Measurements from ENCODE around the gene DDTL. TPM values are rescaled to one million over a fixed set of nuclear protein-coding genes. Genes with fewer than 3 reads are reported as not detected.

Gene DDTL
- total and polyA plus RNA-seq, 2 of the 8 experiments (the other 6 are each of a cell fraction or from before 2014, with no cell fraction given), result 2.1 to 3.1 TPM

DNA sequence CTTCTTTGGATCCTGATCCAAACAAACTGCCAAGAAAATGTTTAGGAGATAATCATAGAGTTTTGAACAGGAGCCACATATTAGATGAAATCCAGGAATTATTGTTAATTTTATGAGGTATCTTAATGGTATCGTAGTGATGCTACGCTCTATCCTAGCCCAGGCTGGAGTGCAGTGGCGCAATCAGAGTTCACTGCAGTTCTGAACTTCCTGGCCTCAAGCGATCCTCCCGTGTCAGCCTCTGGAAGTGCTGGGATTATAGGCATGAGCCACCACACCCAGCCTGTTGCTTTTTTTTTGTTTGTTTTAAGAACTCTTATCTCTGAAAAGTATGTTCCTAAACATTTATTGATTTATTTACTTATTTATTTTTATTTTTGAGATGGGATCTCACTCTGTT lies 36.2 kb downstream of the DDTL start (continued):
- TF ChIP-seq, protein P1, sequence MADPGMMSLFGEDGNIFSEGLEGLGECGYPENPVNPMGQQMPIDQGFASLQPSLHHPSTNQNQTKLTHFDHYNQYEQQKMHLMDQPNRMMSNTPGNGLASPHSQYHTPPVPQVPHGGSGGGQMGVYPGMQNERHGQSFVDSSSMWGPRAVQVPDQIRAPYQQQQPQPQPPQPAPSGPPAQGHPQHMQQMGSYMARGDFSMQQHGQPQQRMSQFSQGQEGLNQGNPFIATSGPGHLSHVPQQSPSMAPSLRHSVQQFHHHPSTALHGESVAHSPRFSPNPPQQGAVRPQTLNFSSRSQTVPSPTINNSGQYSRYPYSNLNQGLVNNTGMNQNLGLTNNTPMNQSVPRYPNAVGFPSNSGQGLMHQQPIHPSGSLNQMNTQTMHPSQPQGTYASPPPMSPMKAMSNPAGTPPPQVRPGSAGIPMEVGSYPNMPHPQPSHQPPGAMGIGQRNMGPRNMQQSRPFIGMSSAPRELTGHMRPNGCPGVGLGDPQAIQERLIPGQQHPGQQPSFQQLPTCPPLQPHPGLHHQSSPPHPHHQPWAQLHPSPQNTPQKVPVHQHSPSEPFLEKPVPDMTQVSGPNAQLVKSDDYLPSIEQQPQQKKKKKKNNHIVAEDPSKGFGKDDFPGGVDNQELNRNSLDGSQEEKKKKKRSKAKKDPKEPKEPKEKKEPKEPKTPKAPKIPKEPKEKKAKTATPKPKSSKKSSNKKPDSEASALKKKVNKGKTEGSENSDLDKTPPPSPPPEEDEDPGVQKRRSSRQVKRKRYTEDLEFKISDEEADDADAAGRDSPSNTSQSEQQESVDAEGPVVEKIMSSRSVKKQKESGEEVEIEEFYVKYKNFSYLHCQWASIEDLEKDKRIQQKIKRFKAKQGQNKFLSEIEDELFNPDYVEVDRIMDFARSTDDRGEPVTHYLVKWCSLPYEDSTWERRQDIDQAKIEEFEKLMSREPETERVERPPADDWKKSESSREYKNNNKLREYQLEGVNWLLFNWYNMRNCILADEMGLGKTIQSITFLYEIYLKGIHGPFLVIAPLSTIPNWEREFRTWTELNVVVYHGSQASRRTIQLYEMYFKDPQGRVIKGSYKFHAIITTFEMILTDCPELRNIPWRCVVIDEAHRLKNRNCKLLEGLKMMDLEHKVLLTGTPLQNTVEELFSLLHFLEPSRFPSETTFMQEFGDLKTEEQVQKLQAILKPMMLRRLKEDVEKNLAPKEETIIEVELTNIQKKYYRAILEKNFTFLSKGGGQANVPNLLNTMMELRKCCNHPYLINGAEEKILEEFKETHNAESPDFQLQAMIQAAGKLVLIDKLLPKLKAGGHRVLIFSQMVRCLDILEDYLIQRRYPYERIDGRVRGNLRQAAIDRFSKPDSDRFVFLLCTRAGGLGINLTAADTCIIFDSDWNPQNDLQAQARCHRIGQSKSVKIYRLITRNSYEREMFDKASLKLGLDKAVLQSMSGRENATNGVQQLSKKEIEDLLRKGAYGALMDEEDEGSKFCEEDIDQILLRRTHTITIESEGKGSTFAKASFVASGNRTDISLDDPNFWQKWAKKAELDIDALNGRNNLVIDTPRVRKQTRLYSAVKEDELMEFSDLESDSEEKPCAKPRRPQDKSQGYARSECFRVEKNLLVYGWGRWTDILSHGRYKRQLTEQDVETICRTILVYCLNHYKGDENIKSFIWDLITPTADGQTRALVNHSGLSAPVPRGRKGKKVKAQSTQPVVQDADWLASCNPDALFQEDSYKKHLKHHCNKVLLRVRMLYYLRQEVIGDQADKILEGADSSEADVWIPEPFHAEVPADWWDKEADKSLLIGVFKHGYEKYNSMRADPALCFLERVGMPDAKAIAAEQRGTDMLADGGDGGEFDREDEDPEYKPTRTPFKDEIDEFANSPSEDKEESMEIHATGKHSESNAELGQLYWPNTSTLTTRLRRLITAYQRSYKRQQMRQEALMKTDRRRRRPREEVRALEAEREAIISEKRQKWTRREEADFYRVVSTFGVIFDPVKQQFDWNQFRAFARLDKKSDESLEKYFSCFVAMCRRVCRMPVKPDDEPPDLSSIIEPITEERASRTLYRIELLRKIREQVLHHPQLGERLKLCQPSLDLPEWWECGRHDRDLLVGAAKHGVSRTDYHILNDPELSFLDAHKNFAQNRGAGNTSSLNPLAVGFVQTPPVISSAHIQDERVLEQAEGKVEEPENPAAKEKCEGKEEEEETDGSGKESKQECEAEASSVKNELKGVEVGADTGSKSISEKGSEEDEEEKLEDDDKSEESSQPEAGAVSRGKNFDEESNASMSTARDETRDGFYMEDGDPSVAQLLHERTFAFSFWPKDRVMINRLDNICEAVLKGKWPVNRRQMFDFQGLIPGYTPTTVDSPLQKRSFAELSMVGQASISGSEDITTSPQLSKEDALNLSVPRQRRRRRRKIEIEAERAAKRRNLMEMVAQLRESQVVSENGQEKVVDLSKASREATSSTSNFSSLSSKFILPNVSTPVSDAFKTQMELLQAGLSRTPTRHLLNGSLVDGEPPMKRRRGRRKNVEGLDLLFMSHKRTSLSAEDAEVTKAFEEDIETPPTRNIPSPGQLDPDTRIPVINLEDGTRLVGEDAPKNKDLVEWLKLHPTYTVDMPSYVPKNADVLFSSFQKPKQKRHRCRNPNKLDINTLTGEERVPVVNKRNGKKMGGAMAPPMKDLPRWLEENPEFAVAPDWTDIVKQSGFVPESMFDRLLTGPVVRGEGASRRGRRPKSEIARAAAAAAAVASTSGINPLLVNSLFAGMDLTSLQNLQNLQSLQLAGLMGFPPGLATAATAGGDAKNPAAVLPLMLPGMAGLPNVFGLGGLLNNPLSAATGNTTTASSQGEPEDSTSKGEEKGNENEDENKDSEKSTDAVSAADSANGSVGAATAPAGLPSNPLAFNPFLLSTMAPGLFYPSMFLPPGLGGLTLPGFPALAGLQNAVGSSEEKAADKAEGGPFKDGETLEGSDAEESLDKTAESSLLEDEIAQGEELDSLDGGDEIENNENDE (IDR thresholded peaks at IDR 0.05; ENCODE audit: insufficient replicate concordance, low read length), result no peak
- TF ChIP-seq, protein P2, sequence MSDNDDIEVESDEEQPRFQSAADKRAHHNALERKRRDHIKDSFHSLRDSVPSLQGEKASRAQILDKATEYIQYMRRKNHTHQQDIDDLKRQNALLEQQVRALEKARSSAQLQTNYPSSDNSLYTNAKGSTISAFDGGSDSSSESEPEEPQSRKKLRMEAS (IDR thresholded peaks at IDR 0.05), result no peak
- TF ChIP-seq CBX8 (IDR thresholded peaks at IDR 0.05; ENCODE audit: borderline replicate concordance, low read depth, low read length) (no peak), POLR2A (IDR thresholded peaks at IDR 0.05; ENCODE audit: control extremely low read depth in 1 of 2, low read depth in 2 of 2, low read length in 2 of 2) (no peak), BCL11A (IDR thresholded peaks at IDR 0.05; ENCODE audit: low read depth in 2 of 2, low read length in 2 of 2) (no peak), CHD1 (IDR thresholded peaks at IDR 0.05; ENCODE audit: low read depth, low read length) (no peak)

Data from H1 (cell line).